GM15510 (cell line): ENCODE data around the gene ZBTB38.

Experiments
- POLR2A ChIP-seq: IDR thresholded peaks from 3 replicates; pipeline ENCODE4 v1.6.1; 2011; ENCODE audit warnings: borderline replicate concordance; ENCODE audit not compliant: insufficient read length; ENCODE audit errors: extremely low read depth

Gene ZBTB38

DNA sequence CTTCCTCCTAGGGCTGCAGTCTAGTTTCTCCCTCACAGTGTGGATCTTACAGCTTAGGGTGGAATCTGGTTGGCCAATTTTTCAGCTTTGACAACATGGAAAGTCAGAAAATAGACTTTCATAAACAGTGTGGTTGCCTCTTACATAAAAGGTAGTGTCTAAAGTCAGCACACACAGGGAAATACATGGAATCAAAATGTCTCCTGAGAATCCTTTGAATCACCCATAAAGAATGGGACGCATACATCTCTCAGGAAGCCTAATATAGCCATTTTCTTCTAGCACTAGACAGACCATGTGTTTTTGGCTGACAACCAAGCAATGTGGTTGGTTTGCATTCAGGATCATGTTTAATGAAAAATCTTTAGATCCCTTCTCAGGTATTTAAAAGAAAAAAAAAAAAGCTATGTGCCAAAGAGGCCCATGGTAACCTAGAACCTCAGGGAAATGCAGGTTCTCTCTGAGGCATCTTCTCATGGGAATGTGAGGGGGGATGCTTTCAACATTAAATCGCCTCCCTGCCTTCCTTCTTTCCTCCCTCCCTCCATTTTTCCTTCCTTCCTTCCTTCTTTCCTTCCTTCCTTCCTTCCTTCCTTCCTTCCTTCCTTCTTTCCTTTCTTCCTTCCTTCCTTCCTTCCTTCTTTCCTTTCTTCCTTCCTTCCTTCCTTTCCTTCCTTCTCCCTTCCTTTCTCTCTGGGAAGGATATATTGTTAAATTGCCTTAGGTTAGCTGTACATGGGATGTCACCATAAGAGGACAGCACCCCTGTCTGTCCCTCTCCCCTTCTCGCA is 34.3 kb upstream of the ZBTB38 start:
- no peak for TF ChIP-seq POLR2A

DNA sequence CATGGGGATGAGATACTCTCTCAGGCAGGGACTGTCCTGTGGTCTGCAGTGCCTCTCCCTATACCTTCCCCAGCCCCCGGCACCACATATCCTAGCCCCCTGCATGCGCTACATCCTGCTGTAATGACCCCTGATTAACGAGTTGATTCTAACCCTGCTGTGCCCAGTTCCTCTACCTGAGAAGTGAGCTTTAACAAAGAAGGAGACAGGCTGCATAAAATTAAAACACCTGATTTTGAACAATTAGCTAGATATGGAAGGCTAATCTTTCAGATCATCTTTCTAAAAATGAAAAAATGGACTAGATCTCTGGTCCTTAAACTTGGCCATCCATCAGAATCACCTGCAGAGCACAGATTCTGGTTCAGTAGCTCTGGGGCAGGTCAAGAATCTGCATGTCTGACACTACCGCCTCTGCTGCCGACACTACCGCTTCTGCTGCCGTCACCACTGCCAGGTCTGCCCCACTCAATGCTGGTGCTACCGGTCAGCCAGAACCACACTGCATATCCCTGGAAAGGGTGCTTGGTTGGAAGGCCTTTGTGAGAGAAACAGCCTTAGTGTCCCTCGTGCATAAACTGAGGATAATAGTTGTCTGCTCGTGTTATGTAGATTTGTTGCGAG is 33.6 kb upstream of the ZBTB38 start:
- no peak for TF ChIP-seq POLR2A

DNA sequence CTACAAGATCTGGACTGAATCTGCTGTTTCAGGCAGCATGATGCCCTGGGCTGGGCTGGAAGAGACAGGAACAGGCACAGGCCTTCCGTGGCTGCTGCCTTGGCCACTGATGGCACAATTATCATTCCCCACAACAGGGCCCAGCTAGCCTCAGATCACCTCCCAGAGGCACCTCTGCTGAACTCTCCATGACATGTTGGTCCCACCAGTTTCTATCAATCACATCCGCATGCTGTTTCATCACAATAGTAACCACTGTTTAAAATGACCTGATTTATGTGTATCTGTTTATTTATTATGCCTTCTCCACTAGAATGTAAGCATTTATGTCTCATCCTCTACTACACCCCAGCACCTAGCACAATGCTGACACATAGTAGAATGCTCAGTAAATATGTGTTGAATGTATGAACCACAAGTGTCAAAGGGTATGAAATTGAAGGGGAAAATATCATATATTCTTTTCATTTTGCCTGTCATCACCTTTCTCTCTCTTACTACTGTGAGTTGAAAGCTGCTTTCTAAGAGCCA is 32.7 kb upstream of the ZBTB38 start:
- no peak for TF ChIP-seq POLR2A

DNA sequence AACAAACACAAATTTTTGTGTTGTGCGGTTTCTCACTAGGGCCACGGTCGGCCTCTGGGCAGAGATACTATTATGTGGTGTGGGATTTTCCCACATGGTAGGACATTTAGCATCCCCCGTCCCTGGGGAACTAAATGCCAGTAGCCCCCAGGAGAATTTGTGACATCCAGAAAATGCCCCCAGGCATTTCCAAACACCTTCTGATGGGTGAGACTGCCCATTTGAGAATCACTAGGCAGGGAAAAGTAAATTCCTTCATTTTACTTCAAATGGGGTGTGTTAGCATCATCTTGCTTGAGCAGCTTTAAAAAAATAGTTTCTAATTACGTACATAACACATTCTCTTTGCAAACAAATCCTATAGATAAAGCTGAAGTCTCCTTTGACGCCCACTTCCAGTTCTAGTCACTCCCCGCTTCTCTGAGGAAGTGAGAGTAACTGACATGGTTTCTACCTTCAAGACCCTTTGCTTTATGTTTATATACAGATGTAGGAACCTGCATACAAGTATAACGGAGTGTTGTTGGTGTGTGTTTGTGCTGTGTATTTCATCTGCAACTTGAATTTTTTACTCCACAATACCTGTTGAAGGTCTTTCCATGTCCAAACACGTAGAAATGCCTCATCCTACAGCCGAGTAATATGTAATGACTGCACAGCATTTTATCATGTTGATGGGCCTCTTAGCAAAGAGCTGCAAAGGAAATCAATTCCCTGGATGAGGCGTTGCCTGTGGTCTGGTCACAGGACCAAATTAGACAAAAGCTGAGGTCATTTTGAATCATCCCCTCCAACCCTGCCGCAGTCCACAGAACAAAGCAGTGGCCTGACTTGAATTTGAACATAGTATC is 31.4 kb upstream of the ZBTB38 start:
- TF ChIP-seq POLR2A = peak; percentile 22

DNA sequence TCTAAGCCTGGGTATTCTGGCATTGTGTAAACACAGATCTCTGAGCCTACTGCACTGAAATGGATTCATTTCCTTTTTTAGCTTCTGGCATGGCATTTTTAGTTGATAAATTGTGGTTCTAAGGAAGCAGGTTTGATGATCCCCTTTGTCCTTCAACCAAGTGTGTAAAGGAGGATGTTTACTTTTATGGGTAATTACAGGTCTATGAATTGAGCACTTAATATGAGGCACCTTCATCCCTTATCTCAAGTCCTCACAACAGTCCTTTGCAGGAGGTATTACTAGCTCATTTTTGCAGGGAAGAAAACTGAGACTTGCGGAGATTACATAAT is 30.8 kb upstream of the ZBTB38 start:
- no peak for TF ChIP-seq POLR2A

DNA sequence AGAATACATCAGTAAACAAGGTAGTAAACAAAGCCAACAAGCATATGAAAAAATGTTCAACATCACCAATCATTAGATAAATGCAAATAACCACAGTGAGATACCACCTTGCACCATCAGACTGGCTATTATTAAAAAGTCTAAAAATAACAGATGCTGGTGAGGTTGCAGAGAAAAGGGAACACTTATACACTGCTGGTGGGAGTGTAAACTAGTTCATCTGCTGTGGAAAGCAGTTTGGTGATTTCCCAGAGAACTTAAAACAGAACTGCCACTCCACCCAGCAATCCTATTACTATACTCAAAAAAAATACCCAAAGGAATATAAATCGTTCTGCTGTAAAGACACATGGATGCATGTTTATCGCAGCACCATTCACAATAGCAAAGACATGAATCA is 30.3 kb upstream of the ZBTB38 start:
- no peak for TF ChIP-seq POLR2A

DNA sequence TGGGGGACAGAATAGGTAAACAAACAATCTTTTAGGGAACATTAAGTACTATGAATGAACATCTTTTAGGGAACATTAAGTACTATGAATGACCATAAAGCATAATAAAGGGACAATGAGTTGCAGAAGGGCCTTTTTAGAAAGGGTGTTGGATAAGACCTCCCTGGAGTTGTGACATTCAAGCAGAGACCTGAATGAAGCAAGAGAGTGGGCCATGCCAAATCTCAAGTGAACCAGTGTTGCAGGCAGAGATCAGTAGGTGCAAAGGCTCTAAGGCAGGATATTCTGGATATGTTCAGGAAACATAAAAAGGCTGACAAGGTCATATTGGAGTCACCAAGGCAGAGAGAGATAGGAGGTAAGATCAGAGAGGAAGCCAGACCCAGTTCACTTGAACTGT is 29.4 kb upstream of the ZBTB38 start:
- no peak for TF ChIP-seq POLR2A

DNA sequence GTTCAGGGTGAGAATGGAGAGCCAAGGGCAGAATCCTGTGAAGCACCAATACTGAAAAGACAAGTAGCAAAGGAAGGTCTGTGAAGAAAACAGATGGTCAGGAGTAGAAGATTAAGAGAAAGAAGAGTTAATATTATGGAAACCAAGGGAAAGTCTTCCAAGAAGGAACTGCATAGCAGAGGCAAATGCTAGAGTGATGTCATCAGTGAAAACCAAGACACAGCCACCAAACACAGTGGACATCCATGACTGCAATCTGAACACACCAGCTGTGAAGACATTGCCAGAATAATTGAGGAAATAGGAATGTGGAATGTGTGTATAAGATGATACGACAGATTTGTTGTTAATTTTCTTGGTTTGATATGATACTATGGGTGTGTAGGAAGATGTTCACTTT is 26.8 kb upstream of the ZBTB38 start:
- no peak for TF ChIP-seq POLR2A

DNA sequence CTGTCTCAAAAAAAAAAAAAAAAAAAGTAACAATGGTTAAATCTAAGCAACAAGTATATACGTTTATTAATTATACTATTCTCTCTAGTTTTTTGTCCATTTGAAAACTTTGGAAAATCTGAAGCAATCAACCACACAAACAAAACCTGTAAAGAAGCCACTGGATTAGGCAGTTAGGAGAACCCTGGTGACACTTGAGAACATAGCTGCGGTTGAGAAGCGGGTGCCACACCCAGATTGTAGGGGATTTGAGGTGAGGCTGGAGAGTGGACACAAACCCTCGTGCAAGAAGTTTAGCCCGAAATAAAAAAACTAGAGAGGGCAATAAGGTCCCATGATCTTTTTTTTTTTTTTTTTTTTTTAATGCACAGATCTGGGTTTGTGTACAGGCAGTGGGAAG is 25.9 kb upstream of the ZBTB38 start:
- no peak for TF ChIP-seq POLR2A

DNA sequence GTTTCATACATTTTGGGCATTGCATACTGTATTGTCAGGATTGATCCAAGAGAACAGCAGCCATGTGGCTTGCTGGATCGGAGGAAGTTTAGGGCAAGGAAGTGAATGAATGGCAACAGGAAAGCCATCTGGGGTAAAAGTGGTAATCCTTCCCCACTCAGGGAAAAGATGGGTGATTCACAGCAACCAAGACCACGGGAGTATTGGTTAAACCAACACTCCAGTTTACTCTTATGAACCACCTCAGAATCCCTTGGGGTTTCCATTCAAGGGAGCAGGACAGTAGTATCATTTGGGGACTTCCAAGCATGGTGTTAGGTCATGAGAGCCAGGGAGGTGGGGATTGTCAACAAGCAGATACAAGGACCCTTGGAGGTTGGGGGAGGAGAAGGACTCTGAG is 25.2 kb upstream of the ZBTB38 start:
- no peak for TF ChIP-seq POLR2A

DNA sequence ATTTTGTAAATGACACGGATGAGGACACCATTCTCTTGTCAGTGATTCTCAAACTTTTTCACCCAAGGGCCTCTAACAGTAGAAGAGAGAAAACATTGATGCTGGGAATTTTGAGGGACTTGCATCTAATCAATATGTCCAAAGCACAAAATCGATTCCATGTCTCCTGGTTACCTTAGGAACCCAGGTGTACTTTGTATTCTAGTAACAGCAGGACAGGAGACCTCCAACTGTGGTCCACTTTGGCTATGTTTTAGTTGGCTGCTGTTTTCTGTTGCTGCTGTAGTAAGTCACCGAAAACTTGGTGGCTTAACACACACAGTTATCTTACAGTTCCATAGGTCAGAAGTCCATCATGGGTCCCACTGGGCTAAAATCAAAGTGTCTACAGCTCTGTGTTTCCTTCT is 24.4 kb upstream of the ZBTB38 start:
- no peak for TF ChIP-seq POLR2A

DNA sequence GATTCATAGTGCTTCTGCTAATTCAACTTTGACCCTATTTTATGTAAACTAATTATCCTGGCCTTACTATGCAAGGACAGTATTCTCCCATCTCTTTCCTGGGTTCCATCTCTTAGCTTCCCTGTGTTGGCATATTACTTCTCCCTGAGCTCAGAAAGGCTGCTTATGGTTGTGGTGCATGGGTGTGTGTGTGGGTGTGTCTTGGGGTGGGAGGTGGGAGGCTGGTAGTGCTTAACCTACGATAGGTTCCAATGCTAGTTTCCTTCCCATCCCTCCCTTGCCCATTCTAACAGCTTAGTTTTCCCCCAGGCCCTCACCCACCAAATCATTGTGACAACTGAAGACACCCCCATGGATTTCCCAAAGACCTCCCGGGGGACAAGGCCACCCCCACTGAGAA is 22.8 kb upstream of the ZBTB38 start:
- TF ChIP-seq POLR2A = no peak

DNA sequence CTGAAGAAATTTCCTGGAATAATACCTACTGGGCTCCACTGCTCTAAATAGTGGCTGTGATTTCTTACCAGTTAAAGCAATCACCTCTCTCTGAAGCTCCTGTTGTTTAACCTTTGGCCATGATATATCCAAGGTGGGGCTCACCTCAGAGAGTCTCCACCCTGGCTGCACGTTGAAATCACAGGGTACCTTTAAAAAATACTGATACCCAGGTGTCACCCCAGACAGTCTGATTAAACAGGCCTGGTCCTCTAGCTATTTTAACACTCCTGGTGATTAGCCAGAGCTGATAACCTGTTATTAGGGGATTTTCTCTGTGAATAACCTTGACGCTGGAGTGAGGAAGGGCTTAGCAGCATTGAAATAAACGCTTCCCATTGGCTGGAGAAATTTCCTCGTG is 22.3 kb upstream of the ZBTB38 start:
- no peak for TF ChIP-seq POLR2A

DNA sequence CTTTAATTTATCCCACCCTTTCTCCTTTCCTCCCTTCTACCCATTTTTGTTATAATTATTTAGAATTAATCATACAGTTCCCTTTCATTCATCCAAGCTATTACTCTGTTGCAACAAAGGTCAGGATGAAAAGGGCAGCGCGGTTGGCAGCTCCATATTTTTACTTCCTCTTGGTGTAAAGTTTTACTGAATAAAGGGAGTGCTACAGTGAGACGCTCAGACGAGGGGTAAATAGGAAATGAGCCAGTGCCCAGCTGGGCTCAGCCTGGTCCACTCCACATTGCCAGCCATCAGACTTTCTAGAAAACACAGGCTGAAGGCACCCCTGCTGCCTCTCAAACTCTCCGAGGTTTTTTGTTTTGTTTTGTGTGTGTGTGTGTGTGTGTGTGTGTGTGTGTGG is 21.9 kb upstream of the ZBTB38 start:
- TF ChIP-seq POLR2A = no peak

DNA sequence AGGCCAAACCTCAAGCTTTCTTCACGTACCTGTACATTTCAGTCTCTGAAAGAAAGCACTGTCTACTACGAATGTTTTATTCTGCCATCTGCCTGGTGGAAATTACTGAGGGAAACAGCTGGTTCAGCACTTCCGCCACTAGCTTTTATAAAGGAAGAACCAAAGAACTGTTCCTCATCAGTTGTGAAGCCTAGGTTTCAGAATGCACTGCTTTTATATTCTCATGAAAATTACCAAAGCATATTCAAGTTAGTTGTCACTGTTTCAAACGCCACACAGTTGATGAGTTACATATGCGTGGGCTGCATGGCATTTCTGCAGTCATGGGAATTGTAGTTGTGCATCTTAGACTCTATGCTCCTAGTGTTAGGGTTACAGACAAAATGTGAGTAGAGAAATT is 21.5 kb upstream of the ZBTB38 start:
- no peak for TF ChIP-seq POLR2A
